C4-2B (cell line): ENCODE results near the gene CLCF1.

ENCODE experiments used
- CTCF ChIP-seq: fragments of 450-650 bp; conservative IDR thresholded peaks from 2 replicates; pipeline ENCODE4 v1.5.1; 2017; ENCODE audit warnings: mild to moderate bottlenecking
- ZFX ChIP-seq: fragments of 450-650 bp; IDR thresholded peaks from 2 replicates; pipeline ENCODE4 v1.6.1; 2017

DNA sequence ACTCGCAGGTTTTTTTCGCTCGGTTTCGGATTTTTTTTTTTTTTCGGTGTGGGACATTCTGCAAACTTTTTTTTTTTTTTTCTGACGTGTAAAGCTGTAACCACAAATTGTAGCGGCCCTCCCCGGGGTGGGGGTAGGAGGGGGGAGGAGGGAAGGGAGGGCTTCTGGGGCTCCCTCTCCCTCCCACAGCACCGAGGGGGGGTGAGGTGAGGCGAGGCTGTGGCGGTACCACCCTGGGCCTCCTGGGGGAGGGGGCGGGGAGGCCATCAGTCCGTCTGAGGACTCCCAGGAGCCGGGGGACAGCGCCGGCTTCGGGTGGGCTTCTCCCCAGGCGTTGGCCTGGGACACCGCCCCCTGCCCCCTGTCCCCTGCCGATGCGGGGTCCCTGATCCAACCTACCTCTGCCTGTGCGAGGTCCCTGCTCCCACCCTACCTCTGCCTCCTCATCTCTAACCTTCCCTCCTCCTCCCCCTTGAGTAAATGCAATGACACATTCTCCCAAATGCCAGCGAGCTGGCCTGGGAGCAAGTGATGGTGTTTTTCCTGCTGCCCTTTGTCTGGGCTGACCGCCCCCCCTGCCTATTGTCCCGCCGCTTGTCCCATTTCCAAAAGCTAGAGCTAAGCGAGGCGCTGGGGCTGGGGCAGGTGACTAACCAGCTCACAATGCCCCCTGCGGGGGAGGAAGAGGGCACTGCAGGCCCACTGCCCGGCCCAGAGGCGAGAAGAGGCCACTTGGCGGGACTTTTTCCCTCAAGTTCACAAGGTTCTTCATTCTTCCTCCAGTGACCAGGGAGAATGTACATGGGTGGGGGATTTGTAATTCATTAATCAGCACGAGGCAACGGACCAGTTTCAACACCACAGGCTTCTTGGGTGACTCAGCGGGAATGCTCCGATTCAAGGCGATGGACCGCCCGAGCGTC, 511 bp upstream of the CLCF1 start:
- TF ChIP-seq CTCF (no peak; the same call in 1 of the 2 replicates), ZFX (no peak)
